Epidermal melanocyte (primary cell): ENCODE results near the gene PEMT.

ENCODE experiments used
- DNase-seq: peaks from one replicate; pipeline ENCODE4 v3.0.0; 2011; ENCODE audit warnings: low spot score; ENCODE audit not compliant: insufficient read length

The PEMT gene

GRCh38 chr17:17605083-17605728 is 13.7 kb upstream of the PEMT start:
- DNase-seq, result no peak

DNA sequence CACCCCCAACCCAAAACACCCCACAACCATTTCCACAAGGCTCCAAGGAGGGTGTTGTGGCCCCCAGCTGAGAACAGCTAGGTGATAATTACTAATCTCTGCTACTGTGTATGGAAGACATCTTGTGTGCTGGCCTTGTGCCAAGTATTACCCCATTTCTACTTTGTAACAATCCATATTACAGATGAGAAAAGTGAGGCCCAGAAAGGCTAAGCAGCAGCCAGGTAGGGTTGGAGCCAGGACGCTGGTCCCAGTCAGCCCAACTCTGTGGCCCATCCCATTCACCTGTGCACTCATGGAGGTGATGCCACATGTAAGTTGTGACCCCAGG is 12.4 kb upstream of the PEMT start:
- no peak for DNase-seq

- no peak for DNase-seq
Observed at GRCh38 chr17:17603178-17603894, 11.8 kb upstream of the PEMT start.

DNA sequence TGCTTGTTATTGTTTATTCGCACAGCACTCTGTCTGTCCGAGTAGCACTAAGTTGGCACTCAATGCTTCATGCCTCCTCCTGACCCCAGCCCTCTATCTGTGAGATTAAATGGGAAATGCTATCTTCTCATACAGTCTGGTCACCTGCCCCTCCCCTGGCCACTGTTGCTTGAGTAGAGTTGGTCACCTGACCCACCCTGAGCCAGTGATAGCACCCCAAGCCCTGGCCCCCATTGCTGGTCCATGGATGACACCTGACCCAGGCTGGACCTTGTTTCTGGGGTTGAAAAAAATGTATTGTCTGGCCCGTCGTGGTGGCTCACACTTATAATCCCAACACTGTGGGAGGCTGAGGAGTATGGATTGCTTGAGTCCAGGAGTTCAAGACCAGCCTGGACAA is 8.5 kb upstream of the PEMT start:
- no peak for DNase-seq

DNA sequence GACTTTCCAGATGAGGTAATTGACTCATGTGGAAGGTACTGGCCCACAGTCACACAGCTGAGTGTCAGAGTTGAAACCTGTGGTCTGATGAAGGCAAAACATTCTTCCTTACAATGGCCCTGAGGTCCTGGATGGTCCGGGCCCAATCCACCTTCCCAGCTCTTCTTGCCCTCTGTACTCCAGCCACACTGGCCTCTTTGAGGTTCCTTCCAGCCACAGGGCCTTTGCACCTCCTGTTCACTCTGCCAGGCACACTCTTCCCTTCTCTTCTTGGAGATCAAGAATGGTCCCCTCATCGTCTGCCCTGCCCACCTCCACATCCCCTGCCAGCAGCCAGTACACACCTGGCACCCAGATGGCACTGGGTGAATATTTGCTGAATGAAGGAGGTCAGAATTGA is 6.5 kb upstream of the PEMT start:
- no peak for DNase-seq

- DNase-seq, result no peak
Observed at GRCh38 chr17:17595755-17596154, 4.2 kb upstream of the PEMT start.

GRCh38 chr17:17593222-17593620 is 1.7 kb upstream of the PEMT start:
- DNase-seq, result no peak

- DNase-seq, result no peak
Observed at GRCh38 chr17:17590883-17591354, 589 bp downstream of the PEMT start.

GRCh38 chr17:17590141-17590751 is 1.3 kb downstream of the PEMT start:
- no peak for DNase-seq

- no peak for DNase-seq
Observed at GRCh38 chr17:17587614-17588337, 3.7 kb downstream of the PEMT start.

DNA sequence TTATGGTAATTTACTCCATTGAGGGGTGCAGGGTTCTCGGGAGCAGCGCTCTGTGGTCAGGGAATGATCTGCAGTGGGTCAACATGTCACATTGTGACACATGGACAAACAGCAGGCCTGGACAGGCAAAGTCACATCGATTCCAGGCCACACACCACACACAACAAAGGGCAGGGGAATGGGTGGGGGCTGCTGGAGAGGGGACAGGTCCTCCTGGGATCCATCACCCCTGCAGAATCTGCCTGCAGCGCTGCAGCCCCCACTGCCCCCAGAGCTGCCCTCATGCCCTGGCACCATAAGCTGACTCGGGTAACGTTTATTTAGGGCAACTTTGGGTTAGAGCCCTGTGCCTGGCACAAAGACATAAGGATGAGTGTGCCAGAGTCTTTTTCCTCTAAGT is 9.1 kb downstream of the PEMT start:
- DNase-seq, result no peak

GRCh38 chr17:17581509-17581908 is 10.0 kb downstream of the PEMT start:
- no peak for DNase-seq

- no peak for DNase-seq
Observed at GRCh38 chr17:17580662-17581470, 10.6 kb downstream of the PEMT start.

DNA sequence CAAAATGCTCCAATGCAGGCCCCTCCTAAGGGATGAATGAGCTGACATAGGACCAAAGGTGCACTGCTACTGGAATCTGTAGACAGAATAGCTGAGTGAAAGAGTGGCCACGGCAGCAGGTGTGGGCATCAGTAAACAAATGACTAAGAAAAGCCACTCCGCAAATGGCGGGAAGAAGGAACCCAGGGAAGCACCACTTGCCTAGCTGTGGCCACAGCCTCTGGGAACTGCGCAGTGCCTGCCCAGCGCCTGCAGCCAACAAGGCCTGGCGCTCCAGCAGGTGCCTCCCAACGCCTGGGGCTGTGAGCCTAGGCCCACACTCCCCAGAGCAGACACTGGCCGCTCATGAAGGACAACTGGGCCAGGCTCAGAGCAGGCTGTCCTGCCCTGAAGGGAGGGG is 11.8 kb downstream of the PEMT start:
- DNase-seq, result no peak

DNA sequence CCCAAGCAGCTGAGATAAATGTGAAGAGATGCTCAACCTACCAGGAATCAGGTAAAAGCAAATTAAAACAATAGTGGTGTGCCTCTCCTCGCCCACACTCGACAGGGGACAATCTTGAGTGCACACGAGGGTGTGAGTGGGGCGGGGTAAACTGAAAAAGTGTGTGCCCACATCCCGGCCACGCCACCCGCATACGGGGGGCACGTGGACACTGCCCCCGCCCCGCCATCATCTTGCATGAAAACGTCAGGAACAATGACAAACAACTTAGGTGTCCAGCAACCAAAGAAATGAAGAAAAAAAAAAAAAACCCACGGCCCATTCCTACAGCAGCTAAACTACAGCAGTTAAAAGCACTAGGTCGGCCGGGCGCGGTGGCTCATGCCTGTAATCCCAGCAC is 14.1 kb downstream of the PEMT start:
- DNase-seq, result no peak

GRCh38 chr17:17576772-17577234 is 14.7 kb downstream of the PEMT start:
- DNase-seq, result no peak

DNA sequence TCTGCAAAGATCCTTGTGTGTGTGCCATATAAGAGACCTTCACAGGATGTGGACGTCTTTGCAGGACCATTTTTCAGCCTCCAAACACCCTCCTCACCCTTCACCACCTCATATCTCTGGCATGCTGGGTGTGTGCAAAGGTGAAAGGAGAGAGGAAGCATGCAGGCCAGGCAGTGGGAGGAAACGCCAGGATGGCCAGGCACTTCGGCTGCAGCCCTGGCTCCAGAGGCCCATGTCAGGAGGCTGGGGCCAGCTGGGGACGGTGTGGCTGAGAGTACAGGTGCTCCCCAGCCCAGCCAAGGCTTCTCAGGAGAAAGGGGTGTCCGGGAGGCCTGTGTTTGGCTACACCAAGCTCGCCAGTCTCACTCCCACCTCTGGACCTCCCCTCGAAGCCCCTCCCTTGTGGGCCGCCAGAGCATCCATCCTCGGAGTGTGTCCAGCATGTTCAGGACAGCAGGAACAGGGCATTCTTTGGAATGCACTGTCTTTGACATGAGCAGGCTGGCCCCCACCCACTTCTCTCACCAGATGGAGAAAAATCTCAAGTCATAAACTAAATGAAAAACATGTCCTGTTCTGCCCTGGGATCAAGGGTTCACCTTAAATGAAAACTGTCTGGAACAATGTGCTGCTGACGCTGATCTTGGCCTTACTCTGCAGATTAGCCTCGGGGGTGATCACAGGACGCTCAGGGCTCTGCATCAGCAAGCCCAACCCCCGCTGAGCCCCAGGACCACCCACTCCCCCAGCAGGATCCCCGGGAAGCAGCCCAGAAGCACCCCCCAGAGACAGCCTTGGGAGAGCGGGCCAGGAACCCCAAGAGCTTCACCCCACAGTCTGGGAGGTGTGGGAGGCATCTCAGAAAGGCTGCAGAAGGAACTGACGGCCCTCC is 15.9 kb downstream of the PEMT start:
- DNase-seq, result peak; percentile 56

DNA sequence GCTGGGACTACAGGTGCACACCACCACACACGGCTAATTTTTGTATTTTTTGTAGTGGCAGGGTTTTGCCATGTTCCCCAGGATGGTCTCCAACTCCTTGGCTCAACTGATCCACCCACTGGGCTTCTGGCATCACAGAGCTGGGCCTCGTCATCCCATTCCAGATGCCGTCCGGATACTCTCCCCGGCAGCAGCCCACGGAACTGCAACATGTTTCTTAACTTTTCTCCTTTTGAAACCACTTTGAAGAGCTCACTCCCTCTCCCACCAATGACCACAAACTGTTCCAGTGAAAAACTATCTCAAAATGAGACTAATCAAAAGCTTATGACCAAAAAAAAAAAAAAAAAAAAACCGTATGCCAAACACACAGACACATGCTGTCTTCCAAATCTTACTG is 17.6 kb downstream of the PEMT start:
- no peak for DNase-seq

- DNase-seq, result no peak
Observed at GRCh38 chr17:17572010-17572785, 19.3 kb downstream of the PEMT start.
